GM12878 (cell line): ENCODE results near the gene PRKX. TPM values are rescaled to one million over a fixed set of nuclear protein-coding genes. Genes with fewer than 3 reads are reported as not detected.

ENCODE experiments used
- ATAC-seq: fragments of 200-7000 bp; cut with Tn5 transposase; 3 replicates; pipeline ENCODE4 v1.9.1; 2020; ENCODE audit warnings: mild to moderate bottlenecking, moderate library complexity
- BruUV-seq: library from RNA; stranded (reverse); fragments of 400-500 nt; replicated peaks from 2 replicates; lab custom pipeline; 2021; lab: Mats Ljungman, UMichigan
- CTCF ChIA-PET: fragments of 300-600 bp; sonication (Branson Sonifier 250); formaldehyde crosslinking; extraction: SDS; loops from one replicate; lab custom pipeline; 2021; ENCODE audit warnings: inconsistent platforms; lab: Yijun Ruan, JAX
- POLR2A ChIA-PET: fragments of 350-600 bp; formaldehyde crosslinking; extraction: SDS; loops from one replicate; lab custom pipeline; 2021; ENCODE audit warnings: inconsistent platforms; lab: Charles Lee
- RAD21 ChIA-PET: fragments of 300-600 bp; sonication (Branson Sonifier 250); formaldehyde crosslinking; loops from one replicate; lab custom pipeline; 2023; ENCODE audit warnings: antibody characterized with exemption; ENCODE audit not compliant: unreplicated experiment; lab: Charles Lee
- SMC1A ChIA-PET: fragments of 300-600 bp; sonication (Branson Sonifier 250); formaldehyde crosslinking; loops from one replicate; lab custom pipeline; 2023; ENCODE audit not compliant: unreplicated experiment, uncharacterized antibody; lab: Charles Lee
- DNase-seq: peaks from one replicate; pipeline ENCODE4 v3.0.0-alpha.2; 2011; ENCODE audit warnings: low read depth, low spot score
- FAIRE-seq: peaks from 3 replicates; lab custom pipeline; 2011; peaks lifted over from hg19 to GRCh38; lab: Jason Lieb, UNC
- H2AFZ ChIP-seq: 2 replicates; pipeline ENCODE4 v1.6.0; 2011; ENCODE audit warnings: low read depth, low read length, control low read depth; ENCODE audit not compliant: control insufficient read depth
- H3K27ac ChIP-seq: 2 replicates; pipeline ENCODE4 v1.5.1; 2011; ENCODE audit warnings: control low read depth; ENCODE audit not compliant: control insufficient read depth, insufficient read depth
- H3K27me3 ChIP-seq, 2 experiments: replicated peaks in 1 of 2; 2 replicates each; pipeline versions ENCODE4 v1.6.0 to v1.6.1; 2011; ENCODE audit warnings: low read length in 1 of 2; ENCODE audit not compliant: control insufficient read depth in 2 of 2, insufficient read depth in 2 of 2
- H3K36me3 ChIP-seq, 2 experiments: 2 replicates each; pipeline ENCODE4 v1.5.1; 2011; ENCODE audit warnings: low read length in 1 of 2; ENCODE audit not compliant: control insufficient read depth in 2 of 2, insufficient read depth in 2 of 2
- H3K4me1 ChIP-seq: 2 replicates; pipeline ENCODE4 v1.6.1; 2011; ENCODE audit warnings: mild to moderate bottlenecking, low read length, moderate library complexity, mixed read lengths; ENCODE audit not compliant: control insufficient read depth, insufficient read depth
- H3K4me2 ChIP-seq: 2 replicates; pipeline ENCODE4 v1.6.0; 2011; ENCODE audit warnings: control low read depth; ENCODE audit not compliant: control insufficient read depth, insufficient read depth
- H3K4me3 ChIP-seq: fragments of 200-600 bp; sonication (generic); 2 replicates; pipeline ENCODE4 v1.5.1; 2016
- H3K79me2 ChIP-seq: 2 replicates; pipeline ENCODE4 v1.6.0; 2011; ENCODE audit warnings: low read length; ENCODE audit not compliant: control insufficient read depth, insufficient read depth
- H3K9ac ChIP-seq: 2 replicates; pipeline ENCODE4 v1.8.0; 2011; ENCODE audit warnings: low read length, control low read depth, mixed read lengths; ENCODE audit not compliant: control insufficient read depth, insufficient read depth
- H3K9me3 ChIP-seq: replicated peaks from 3 replicates; pipeline ENCODE4 v1.5.1; 2011; ENCODE audit warnings: mild to moderate bottlenecking, low read length; ENCODE audit not compliant: control insufficient read depth, insufficient read depth
- H4K20me1 ChIP-seq: 2 replicates; pipeline ENCODE4 v1.6.0; 2011; ENCODE audit not compliant: control insufficient read depth, insufficient read depth
- BMI1 ChIP-seq: fragments of 450-650 bp; IDR thresholded peaks from 2 replicates; pipeline ENCODE4 v1.6.1; 2016; ENCODE audit warnings: mild to moderate bottlenecking, moderate library complexity, borderline replicate concordance
- ETV6 ChIP-seq, 2 experiments: fragments of 450-650 bp in 1 of 2; IDR thresholded peaks in 1 of 2; conservative IDR thresholded peaks in 1 of 2; 2 replicates each; pipeline ENCODE4 v1.6.1; 2014; ENCODE audit warnings: antibody characterized with exemption in 1 of 2, borderline replicate concordance in 1 of 2, low read depth in 1 of 2, mild to moderate bottlenecking in 1 of 2, moderate library complexity in 1 of 2
- FOXK2 ChIP-seq: fragments of 450-650 bp; IDR thresholded peaks from 2 replicates; pipeline ENCODE4 v1.6.1; 2017; ENCODE audit warnings: mild to moderate bottlenecking, moderate library complexity
- HDAC2 ChIP-seq: fragments of 200-600 bp; sonication (generic); IDR thresholded peaks from 2 replicates; pipeline ENCODE4 v1.6.1; 2017
- MTA2 ChIP-seq: fragments of 450-650 bp; IDR thresholded peaks from 2 replicates; pipeline ENCODE4 v1.6.1; 2016; ENCODE audit warnings: low read depth, mild to moderate bottlenecking, moderate library complexity
- TARDBP ChIP-seq: IDR thresholded peaks from 2 replicates; pipeline ENCODE4 v1.6.1; 2016; ENCODE audit warnings: borderline replicate concordance
- TCF3 ChIP-seq: IDR thresholded peaks from 2 replicates; pipeline ENCODE4 v1.6.1; 2012; ENCODE audit warnings: low read depth, mild to moderate bottlenecking, low read length, borderline replicate concordance; ENCODE audit not compliant: insufficient read depth
- WGBS: methylation state at CpG from one replicate; pipeline ENCODE4 v1.1.6; 2016; ENCODE audit warnings: low lambda C conversion rate; ENCODE audit not compliant: insufficient replicate concordance, insufficient coverage; ENCODE audit errors: missing lambda C conversion rate; 5-methylcytosine and 5-hydroxymethylcytosine counted together
- in situ Hi-C: fragments of 300-500 bp; cut with MboI; formaldehyde crosslinking; loops from 9 replicates; pipeline ENCODE4 v1.14.3; 2018; ENCODE audit warnings: mixed read lengths
- intact Hi-C: fragments of 100-400 bp; cut with micrococcal nuclease; formaldehyde crosslinking; loops from one replicate; pipeline ENCODE4 v1.14.2; 2022; ENCODE audit not compliant: unreplicated experiment
- polyA plus RNA-seq, 11 experiments: library from polyadenylated mRNA; depleted of rRNA in 4 of 11; unstranded in 6 of 11; stranded (reverse) in 5 of 11; fragments of >200 nt; fragmentation: Nextera tagmentation in 4 of 11; fragmentation: Illumina TruSeq in 1 of 11; extraction: Ambion mirVana in 4 of 11; extraction: Trizol in 1 of 11; gene quantifications; 1 replicate in 1 of 11; 2 replicates in 10 of 11; pipeline versions ENCODE4 v1.2.1 to v1.2.3, GENCODE V29; 2011 to 2016; ENCODE audit warnings: inconsistent platforms in 2 of 11, missing spikeins in 2 of 11, low read depth in 1 of 11
- total RNA-seq, 4 experiments: library from RNA; depleted of rRNA in 3 of 4; stranded (reverse); fragments of >200 nt in 3 of 4; fragmentation: Illumina TruSeq in 1 of 4; extraction: Trizol in 1 of 4; gene quantifications; 2 replicates each; pipeline versions ENCODE4 v1.2.1 to v1.2.3, GENCODE V29; 2013 to 2021
- TF ChIP-seq, protein P1 (sequence below): fragments of 450-650 bp; IDR thresholded peaks from 2 replicates; pipeline ENCODE4 v1.6.1; 2017; ENCODE audit warnings: mild to moderate bottlenecking, moderate library complexity

The PRKX gene
- total and polyA plus RNA-seq, 10 of the 15 experiments (the other 5 are each of a cell fraction or from before 2014, with no cell fraction given): 3.9 to 45.3 (median 23.9) TPM

DNA sequence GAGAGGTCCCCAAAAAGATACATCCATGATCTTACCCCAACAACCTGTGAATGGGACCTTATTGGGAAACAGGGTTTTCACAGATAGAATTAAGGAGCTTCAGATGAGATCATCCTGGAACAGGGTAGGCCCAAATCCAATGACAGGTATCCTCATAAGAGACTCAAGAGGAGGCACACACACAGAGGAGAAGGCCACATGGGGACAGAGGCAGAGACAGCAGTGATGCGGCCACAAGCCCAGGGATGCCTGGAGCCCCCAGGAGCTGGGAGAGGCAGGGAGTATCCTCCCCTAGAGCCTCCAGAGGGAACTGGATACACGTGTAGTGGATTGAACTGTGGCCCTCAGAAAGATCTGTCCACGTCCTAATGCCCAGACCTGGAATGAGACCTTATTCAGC lies 82.3 kb downstream of the PRKX start:
- WGBS: 100% methylated on average over 3 of the region's 3 CpGs
- Histone ChIP-seq H3K9me3 (no peaks in the 10 kb centered on the region; the same call in 2 of the 3 replicates), H3K27ac (no peak overlapping the region), H4K20me1 (no peaks in the 10 kb centered on the region), H3K4me3 (no peak overlapping the region), H3K9ac (no peak overlapping the region), H3K4me1 (no peaks in the 10 kb centered on the region), H2AFZ (no peak overlapping the region), H3K79me2 (no peaks in the 10 kb centered on the region), H3K4me2 (no peak overlapping the region), H3K36me3 (peaks cover 0 to 2% of the 10 kb centered on the region in 2 experiments; a peak in 2 of 4 replicates), H3K27me3 (no peaks in the 10 kb centered on the region)
- CTCF ChIA-PET: no interaction called here
- in situ Hi-C loops (no loop called here), intact Hi-C loops (no loop called here)
- POLR2A ChIA-PET: no interaction called here
- TF ChIP-seq ETV6 (conservative IDR thresholded peaks at IDR 0.05 in 1 of 2, IDR thresholded peaks at IDR 0.05 in 1 of 2; ENCODE audit: borderline replicate concordance in 1 of 2, low read depth in 1 of 2) (no peak), BMI1 (no peak), FOXK2 (no peak), TARDBP (no peak), HDAC2 (no peak), TCF3 (no peak), MTA2 (no peak)
- TF ChIP-seq, protein P1, sequence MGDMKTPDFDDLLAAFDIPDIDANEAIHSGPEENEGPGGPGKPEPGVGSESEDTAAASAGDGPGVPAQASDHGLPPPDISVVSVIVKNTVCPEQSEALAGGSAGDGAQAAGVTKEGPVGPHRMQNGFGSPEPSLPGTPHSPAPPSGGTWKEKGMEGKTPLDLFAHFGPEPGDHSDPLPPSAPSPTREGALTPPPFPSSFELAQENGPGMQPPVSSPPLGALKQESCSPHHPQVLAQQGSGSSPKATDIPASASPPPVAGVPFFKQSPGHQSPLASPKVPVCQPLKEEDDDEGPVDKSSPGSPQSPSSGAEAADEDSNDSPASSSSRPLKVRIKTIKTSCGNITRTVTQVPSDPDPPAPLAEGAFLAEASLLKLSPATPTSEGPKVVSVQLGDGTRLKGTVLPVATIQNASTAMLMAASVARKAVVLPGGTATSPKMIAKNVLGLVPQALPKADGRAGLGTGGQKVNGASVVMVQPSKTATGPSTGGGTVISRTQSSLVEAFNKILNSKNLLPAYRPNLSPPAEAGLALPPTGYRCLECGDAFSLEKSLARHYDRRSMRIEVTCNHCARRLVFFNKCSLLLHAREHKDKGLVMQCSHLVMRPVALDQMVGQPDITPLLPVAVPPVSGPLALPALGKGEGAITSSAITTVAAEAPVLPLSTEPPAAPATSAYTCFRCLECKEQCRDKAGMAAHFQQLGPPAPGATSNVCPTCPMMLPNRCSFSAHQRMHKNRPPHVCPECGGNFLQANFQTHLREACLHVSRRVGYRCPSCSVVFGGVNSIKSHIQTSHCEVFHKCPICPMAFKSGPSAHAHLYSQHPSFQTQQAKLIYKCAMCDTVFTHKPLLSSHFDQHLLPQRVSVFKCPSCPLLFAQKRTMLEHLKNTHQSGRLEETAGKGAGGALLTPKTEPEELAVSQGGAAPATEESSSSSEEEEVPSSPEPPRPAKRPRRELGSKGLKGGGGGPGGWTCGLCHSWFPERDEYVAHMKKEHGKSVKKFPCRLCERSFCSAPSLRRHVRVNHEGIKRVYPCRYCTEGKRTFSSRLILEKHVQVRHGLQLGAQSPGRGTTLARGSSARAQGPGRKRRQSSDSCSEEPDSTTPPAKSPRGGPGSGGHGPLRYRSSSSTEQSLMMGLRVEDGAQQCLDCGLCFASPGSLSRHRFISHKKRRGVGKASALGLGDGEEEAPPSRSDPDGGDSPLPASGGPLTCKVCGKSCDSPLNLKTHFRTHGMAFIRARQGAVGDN: no peak
- RAD21 ChIA-PET: no interaction called here
- SMC1A ChIA-PET: no interaction called here
- DNase-seq: no peak
- ATAC-seq: no peak
- FAIRE-seq: no peak
- no TSS peak for BruUV-seq
